ENCODE results near the gene NUTF2.

GRCh38 chr16:67841816-67842508, 4.8 kb upstream of the NUTF2 start, which contains the start of gene THAP11:
- TF ChIP-seq CTCF (IDR thresholded peaks at IDR 0.05) = peak; percentile 69
- TF ChIP-seq ESRRA (CRISPR knock-in tag; IDR thresholded peaks at IDR 0.05; ENCODE audit: borderline replicate concordance) = no peak
- no peak; the same call in 1 of the 2 replicates for TF ChIP-seq MYBL2 (CRISPR knock-in tag; IDR thresholded peaks at IDR 0.05)

Measured in WTC11 (cell line).